Stimulated activated CD8-positive, alpha-beta memory T cell treated with anti-CD3 and anti-CD28 coated beads, Interleukin-12 subunit alpha, Interleukin-12 subunit beta, amount 100 ng/mL, for 24 hours (primary cell): ENCODE data around the gene FIZ1.
A peak's percentile ranks its signal among the peaks of the same experiment; 100 is the strongest.

Source experiments
- DNase-seq: peaks from one replicate; pipeline ENCODE4 v3.0.0-alpha.2; 2020; ENCODE audit errors: extremely low read depth

Gene FIZ1

DNA sequence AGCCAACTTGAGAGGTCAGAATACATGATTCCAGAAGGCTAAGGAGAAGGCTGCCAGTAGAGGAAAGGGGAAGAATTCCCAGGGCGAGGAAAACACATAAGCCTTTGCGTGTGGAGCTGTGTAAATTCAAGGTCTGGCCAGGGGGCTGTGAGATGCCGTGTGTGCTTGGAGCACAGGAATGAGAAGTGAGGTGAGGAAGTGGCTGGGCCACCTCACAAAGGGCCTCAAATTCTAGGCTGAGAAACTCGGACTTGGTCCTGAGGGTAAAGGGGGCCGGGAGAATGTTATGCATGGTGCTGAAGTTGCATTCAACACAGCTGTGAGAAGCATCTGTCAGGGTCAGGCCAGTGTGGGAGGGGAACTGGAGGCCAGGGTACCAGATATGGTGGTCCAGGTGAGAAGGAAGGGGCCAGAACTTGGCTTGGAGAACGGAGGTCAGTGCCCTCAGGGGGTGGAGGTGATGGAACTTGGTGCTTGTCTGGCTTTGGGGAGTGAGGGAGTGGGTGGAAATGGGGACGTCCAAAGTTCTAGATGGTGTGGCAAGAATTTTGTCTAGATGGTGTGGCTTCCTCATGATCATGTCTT lies 36.6 kb upstream of the FIZ1 start:
- DNase-seq: no peak

DNA sequence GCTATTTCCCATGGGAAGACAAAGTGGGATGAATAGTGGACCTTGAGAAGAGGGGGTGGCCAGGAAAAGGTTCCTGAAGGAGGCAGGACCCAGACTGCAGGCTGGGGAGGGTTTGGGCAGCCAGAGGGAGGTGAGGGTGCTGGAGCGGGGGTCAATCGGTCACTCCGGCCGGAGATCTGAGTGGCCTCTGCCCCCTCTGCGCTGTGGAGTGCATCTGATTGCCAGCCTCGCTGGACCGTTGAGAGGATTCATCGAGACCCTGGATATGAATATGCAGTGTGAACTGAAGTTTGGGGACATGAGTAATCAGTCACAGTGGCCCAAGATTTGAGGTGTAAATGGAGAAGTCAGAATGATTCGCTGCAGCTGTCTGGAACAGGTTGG lies 36.0 kb upstream of the FIZ1 start:
- DNase-seq: no peak

DNA sequence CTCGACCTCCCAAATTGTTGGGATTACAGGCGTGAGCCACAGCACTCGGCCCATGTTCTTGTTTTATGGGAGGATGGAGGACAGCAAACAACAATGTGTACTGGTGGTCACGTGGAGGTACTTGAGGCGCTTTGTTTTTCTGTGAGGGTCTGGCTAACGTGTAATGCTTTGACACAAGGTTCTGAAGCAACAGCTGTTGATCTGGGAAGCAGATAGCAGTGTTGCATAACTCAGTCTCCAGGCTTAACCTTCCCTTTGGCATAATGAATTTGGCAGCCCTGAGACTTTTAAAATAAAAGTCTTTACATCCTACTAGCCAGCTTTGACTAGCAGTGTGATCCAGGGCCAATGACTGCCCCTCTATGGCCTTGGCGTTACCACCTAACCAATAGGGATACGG lies 34.5 kb upstream of the FIZ1 start:
- DNase-seq: no peak

- DNase-seq: peak; percentile 74
Measured at GRCh38 chr19:55632463-55632834, 33.1 kb upstream of the FIZ1 start.

- DNase-seq: no peak
Measured at GRCh38 chr19:55626350-55626749, 27.0 kb upstream of the FIZ1 start.

GRCh38 chr19:55625004-55625326 lies 25.6 kb upstream of the FIZ1 start:
- no peak for DNase-seq

DNA sequence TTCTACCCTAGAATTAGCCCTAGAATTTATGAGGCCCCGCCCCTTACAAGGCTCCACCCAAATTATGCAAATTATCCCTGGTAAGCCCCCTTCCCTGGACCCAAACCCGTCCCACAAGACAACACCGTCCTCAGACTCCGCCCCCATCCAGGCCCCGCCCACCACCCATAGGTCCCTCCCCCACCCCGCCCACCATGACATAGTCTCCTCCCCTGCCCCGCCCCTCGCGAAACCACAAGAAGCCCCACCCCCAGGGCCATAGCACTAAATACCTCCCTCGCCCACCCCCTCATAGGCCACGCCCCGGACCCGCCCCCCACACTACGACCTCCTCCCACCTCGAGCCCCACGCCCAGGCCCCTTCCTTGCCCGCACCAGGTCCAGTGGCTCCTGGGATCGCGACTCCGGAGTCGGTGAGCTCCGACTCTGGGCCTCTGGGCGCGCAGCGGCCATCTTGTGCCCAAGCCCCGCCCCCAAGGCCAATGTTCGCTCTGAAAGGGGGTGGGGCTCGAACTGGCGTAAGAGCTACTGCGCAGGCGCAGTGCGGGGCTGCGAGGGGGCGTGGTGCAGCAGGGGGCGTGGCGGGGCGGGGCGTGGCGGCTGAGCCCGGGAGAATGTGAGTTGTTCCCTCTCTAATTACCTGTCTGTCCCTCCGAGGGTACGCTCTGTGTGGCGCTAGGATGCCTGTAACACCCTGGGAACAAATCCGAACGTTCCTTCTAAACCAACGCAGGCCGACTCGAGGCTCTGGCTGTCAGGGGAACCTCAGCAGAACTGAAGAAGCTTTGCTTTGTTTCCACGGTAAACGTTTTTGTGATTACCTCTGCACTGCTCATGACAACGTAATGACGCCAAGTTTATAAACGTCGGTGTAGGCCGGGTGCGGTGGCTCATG lies 25.0 kb upstream of the FIZ1 start, which contains the start of gene ZNF784:
ZNF784 (minus strand) TSS at position 458 of the 895 bp plus-strand sequence; CDS start at position 453, 5 bp downstream.
- peak; percentile 86 for DNase-seq

DNA sequence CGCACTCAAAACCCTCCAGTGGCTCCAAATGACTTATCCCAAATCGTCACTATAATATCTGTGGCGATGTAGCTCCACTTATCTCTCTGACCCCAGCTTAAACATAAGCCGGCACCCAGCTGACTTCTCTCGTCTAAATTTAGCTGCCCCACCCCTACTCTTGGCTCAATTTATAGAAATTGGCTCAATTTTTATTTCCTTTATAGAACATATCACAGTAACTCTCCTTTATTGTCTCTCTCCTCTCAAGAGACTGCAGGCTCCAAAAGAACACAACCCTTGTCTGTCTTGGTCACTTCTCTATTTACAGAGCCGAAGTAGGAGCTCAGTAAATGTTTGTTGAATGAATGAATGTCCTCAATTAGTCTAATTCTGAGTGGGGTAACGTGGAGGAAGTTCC lies 24.2 kb upstream of the FIZ1 start:
- DNase-seq: no peak

- DNase-seq: no peak
Measured at GRCh38 chr19:55623130-55623529, 23.8 kb upstream of the FIZ1 start.

DNA sequence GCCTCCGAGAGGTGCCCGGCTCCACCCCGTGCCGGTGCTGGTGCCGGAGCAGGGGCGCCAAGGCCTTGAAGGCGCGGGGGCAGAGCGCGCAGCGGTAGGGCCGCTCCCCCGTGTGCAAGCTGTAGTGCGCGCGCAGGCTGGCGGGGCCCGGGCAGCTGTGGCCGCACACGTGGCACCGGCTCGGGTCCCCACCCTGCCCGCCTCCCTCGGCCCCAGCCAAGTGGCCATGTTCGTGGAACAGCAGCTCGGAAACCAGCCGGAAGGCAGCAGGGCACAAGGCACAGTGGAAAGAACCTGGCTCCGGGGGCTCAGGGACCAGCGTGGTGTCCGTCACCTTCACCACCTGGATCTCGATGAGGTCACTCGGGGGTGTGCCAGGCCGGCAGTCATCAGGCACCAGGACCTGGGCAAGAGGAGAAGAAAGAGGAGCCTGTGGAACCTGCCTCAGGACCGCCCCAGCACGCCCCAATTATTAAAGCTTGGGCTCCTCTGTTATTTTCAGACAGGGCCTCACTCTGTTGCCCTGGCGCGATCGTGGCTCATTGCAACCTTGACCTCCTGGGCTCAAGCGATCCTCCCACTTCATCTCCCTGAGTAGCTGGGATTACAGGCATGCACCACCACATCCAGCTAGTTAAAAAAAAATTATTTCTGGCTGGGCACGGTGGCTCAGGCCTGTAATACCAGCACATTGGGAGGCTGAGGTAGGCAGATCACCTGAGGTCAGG lies 23.1 kb upstream of the FIZ1 start:
- DNase-seq: no peak

GRCh38 chr19:55621673-55622231 lies 22.4 kb upstream of the FIZ1 start:
- DNase-seq: no peak

DNA sequence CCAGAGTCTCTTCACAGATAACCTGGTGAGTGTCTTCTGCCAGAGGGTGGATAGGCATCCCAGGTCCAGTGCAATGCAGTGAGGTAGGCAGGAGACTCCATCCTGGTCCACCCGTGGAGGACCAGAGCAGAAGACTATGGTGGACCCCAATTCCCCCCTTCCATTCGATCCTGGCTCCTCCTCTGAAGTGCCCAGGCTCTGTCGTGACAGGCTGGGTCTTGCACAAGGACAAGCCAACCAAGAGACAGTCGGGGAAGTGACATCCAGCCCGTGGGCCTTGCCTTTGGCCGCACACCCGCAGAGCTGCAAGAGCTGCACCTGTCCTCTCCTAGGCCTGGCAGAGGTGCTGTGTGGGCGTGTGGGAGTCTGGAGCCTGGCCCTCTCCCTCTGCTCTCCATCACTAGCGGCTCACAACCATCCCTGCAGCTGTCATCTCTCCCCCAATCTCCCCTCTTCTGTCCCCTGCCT lies 21.9 kb upstream of the FIZ1 start:
- DNase-seq: no peak

- no peak for DNase-seq
Measured at GRCh38 chr19:55620410-55621204, 21.3 kb upstream of the FIZ1 start.

GRCh38 chr19:55619286-55619685 lies 20.0 kb upstream of the FIZ1 start:
- DNase-seq: no peak

- DNase-seq: no peak
Measured at GRCh38 chr19:55618426-55618825, 19.1 kb upstream of the FIZ1 start.

DNA sequence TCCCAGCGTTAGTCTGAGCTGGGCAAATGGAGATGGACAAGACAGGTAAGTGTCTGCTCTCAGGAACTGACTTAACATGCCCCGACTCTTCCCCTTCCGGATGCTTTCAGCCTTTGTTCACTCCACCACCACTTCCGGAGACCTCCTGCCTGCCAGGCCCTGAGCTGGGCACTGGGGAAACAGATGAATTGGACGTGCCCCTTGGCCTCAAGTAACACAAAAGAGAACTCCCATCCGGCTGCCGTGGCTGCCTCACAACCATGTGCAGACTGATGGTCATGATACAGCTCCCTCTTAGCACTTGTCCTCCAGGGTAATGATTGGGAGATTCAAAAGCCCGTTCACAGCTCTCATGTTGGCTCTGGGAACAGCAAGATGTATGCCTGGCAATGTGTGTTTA lies 18.1 kb upstream of the FIZ1 start:
- DNase-seq: no peak

- DNase-seq: no peak
Measured at GRCh38 chr19:55616395-55616875, 17.1 kb upstream of the FIZ1 start.

GRCh38 chr19:55615543-55616394 lies 16.5 kb upstream of the FIZ1 start:
- DNase-seq: no peak

DNA sequence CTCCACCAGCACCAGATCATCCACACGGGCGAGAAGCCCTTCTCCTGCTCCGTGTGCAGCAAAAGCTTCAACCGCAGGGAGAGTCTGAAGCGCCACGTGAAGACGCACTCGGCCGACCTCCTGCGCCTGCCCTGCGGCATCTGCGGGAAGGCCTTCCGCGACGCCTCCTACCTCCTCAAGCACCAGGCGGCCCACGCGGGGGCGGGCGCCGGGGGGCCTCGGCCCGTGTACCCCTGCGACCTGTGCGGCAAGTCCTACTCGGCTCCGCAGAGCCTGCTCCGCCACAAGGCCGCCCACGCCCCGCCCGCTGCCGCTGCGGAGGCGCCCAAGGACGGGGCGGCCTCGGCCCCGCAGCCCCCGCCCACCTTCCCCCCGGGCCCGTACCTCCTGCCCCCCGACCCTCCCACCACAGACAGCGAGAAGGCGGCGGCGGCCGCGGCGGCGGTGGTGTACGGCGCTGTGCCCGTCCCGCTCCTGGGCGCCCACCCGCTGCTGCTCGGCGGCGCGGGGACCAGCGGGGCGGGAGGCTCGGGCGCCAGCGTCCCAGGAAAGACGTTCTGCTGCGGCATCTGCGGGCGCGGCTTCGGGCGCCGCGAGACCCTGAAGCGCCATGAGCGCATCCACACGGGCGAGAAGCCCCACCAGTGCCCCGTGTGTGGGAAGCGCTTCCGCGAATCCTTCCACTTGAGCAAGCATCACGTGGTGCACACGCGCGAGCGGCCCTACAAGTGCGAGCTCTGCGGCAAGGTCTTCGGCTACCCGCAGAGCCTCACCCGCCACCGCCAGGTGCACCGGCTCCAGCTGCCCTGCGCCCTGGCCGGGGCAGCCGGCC lies 15.6 kb upstream of the FIZ1 start:
- no peak for DNase-seq
